Left ventricle myocardium inferior (tissue), 1 donor: ENCODE measurements around the gene DOHH. TPM values are rescaled to one million over a fixed set of nuclear protein-coding genes. Genes with fewer than 3 reads are reported as not detected.
"Not testable (repeated sequence)": the region's sequence is repeated elsewhere in the genome, so short reads cannot be mapped to it uniquely, and the experiment has no call there.

Experiments
- DNase-seq: peaks from one replicate; pipeline ENCODE4 v3.0.0-alpha.2; 2020
- H3K27ac ChIP-seq: fragments of 200-600 bp; replicated peaks from 2 replicates; pipeline ENCODE4 v1.8.0; 2021
- H3K27me3 ChIP-seq: fragments of 200-600 bp; 2 replicates; pipeline ENCODE4 v1.8.0; 2021; ENCODE audit warnings: low read depth
- H3K36me3 ChIP-seq: fragments of 200-600 bp; 2 replicates; pipeline ENCODE4 v1.8.0; 2021
- H3K4me1 ChIP-seq: fragments of 200-600 bp; 2 replicates; pipeline ENCODE4 v1.8.0; 2021
- H3K4me3 ChIP-seq: fragments of 200-600 bp; 2 replicates; pipeline ENCODE4 v1.8.0; 2021; ENCODE audit warnings: mild to moderate bottlenecking, moderate library complexity
- H3K9me3 ChIP-seq: fragments of 200-600 bp; replicated peaks from 2 replicates; pipeline ENCODE4 v1.8.0; 2021
- intact Hi-C: fragments of 100-400 bp; cut with micrococcal nuclease; formaldehyde crosslinking; loops from one replicate; pipeline ENCODE4 v1.11.0; 2022
- total RNA-seq: library from RNA; stranded (reverse); fragmentation: NEBNext Ultra II Directional; extraction: Animal tissue kit (Norgen Biotek cat#: 25700); gene quantifications from one replicate; pipeline ENCODE4 v1.2.1, GENCODE V29; 2021
- TF ChIP-seq, protein P1 (sequence below): fragments of 200-600 bp; IDR thresholded peaks from 2 replicates; pipeline ENCODE4 v1.8.0; 2021; ENCODE audit warnings: antibody characterized with exemption, mild to moderate bottlenecking, borderline replicate concordance
- donor health status: DM: no; HTN: yes; CAD: no; lungs with severe emphysema.

Gene DOHH
- total RNA-seq, 1 donor from 2014 or later = 11.1 TPM

DNA sequence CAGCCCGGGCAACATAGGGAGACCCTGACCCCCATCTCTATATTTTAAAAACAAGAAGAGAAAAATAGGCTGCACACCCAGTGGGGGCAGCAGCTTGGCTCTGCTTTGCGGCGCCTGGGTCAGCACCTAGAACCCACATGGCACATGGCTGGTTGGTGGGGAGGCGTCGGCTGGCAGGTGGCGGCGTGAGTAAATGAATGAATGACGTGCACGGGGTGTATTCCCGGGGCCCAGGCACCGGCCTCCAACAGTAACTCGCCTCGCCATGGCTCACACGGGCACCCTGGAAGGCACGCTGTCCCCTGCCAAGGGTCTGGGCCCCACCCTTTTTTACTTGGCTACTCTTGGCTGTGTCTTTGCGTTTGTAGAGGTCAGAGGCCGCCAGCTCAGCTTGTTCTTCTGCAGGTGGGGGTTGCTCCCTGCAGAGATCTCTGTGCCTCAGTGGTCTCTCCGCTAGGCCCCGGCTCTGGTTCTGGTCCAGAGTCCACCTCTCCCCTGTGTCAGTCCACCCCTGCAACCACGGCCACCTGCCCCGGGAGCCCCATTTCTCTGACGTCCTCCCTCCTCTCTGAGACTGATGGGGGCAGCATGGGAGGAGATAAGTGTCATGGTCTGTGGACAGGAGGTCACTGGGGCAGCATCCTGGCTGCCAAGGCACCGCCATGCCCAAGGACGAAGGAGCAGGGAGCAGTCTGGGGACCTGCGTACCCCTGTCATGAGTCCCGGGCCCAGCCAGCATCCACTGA, 11.2 kb upstream of the DOHH start:
- no peaks in the 10 kb centered on the region for H3K27me3 ChIP-seq
- no peaks in the 10 kb centered on the region for H3K9me3 ChIP-seq
- H3K4me3 ChIP-seq = no peak overlapping the region
- intact Hi-C loops = no loop called here
- no peak for DNase-seq
- no peak overlapping the region for H3K27ac ChIP-seq
- H3K36me3 ChIP-seq = peaks cover 14% of the 10 kb centered on the region
- TF ChIP-seq, protein P1, sequence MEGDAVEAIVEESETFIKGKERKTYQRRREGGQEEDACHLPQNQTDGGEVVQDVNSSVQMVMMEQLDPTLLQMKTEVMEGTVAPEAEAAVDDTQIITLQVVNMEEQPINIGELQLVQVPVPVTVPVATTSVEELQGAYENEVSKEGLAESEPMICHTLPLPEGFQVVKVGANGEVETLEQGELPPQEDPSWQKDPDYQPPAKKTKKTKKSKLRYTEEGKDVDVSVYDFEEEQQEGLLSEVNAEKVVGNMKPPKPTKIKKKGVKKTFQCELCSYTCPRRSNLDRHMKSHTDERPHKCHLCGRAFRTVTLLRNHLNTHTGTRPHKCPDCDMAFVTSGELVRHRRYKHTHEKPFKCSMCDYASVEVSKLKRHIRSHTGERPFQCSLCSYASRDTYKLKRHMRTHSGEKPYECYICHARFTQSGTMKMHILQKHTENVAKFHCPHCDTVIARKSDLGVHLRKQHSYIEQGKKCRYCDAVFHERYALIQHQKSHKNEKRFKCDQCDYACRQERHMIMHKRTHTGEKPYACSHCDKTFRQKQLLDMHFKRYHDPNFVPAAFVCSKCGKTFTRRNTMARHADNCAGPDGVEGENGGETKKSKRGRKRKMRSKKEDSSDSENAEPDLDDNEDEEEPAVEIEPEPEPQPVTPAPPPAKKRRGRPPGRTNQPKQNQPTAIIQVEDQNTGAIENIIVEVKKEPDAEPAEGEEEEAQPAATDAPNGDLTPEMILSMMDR = no peak
- H3K4me1 ChIP-seq = peaks cover 71% of the 10 kb centered on the region

DNA sequence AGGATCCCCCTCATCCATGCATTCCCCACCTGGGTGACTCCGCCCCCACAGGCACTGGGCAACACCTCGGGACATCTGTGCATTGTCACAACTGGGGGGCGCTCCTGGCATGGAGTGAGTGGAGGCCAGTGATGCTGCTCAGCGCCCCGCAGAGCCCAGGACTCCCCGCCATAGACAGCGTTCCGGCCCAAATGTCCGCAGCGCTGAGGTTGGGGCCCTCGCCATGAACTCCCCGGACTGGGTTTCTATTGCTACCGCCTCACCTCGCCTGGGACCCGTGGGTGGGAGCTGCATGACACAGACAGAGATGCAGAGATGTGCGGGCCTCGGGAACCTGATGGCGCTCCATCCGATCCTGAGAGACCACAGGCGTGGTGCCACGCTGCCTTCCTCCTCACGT, 10.3 kb upstream of the DOHH start:
- TF ChIP-seq, protein P1 = no peak
- H3K27me3 ChIP-seq = no peaks in the 10 kb centered on the region
- no peak for DNase-seq
- H3K4me1 ChIP-seq = peaks cover 70% of the 10 kb centered on the region
- no peak overlapping the region for H3K4me3 ChIP-seq
- no peak overlapping the region for H3K27ac ChIP-seq
- intact Hi-C loops = no loop called here
- peaks cover 14% of the 10 kb centered on the region for H3K36me3 ChIP-seq
- H3K9me3 ChIP-seq = no peaks in the 10 kb centered on the region

DNA sequence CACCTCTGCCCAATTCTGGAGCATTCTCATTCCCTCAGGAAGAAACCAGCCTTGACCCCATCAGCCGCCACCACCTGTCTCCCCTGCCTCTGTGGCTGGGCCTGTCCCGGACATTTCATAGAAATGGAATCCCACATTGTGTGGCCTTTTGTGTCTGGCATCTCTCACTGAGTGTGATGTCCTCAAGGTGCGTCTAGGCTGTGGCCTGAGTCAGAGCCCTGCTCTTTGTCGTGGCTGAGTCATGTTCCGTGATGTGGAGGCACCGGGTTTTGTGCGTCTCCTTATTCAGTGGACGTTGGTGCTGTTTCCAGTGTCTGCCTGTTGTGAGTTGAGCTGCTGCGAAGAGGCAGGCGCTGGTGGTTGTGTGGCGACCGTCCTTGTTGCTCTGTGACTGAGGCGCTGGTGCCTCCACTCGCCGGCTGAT, 9.1 kb upstream of the DOHH start:
- intact Hi-C loops = no loop called here
- H3K27me3 ChIP-seq = no peaks in the 10 kb centered on the region
- H3K4me3 ChIP-seq = no peak overlapping the region
- H3K4me1 ChIP-seq = peaks cover 75% of the 10 kb centered on the region
- H3K36me3 ChIP-seq = peaks cover 14% of the 10 kb centered on the region
- DNase-seq = no peak
- H3K9me3 ChIP-seq = no peaks in the 10 kb centered on the region
- TF ChIP-seq, protein P1 = no peak
- H3K27ac ChIP-seq = no peak overlapping the region

DNA sequence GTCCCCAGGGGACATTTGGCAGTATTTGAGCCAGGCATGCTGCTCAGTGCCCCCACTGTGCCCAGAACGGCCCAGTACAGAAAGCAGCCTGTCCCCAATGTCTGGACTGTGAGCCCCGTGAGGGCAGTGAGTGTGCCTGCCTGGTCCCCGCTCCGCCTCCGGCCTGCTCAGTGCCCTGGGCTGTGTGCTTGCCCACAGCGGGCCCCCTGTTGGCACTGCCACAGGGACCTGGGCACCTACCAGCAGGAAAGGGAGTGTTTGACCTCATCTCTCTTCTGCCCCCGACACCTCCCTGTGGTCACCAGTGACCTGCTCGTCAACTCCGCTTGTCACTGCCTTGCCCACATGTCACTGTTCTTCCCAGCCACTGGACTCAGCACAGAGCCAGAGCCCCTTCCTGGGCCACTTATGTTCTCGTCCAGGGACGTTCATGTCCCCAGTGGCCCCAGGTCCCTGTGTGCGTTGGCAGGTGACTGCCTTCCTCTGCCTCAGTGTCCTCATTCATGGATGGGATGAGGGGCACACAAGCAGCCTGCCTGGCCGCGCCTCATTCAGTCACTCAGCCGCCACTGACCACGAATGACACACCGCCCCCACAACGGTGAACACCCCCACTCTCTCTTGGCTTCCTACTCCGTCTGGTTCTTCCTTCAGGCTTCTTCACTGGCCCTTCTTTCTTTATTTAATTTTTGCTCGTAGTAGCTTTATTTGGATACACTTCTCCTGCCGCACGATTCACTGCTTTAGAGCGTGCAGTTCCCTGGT, 8.5 kb upstream of the DOHH start:
- Histone ChIP-seq H3K36me3 (peaks cover 14% of the 10 kb centered on the region), H3K27me3 (no peaks in the 10 kb centered on the region), H3K27ac (no peak overlapping the region), H3K9me3 (no peaks in the 10 kb centered on the region), H3K4me3 (no peak overlapping the region), H3K4me1 (peaks cover 70% of the 10 kb centered on the region)
- intact Hi-C loops = no loop called here
- DNase-seq = no peak
- TF ChIP-seq, protein P1 = no peak

DNA sequence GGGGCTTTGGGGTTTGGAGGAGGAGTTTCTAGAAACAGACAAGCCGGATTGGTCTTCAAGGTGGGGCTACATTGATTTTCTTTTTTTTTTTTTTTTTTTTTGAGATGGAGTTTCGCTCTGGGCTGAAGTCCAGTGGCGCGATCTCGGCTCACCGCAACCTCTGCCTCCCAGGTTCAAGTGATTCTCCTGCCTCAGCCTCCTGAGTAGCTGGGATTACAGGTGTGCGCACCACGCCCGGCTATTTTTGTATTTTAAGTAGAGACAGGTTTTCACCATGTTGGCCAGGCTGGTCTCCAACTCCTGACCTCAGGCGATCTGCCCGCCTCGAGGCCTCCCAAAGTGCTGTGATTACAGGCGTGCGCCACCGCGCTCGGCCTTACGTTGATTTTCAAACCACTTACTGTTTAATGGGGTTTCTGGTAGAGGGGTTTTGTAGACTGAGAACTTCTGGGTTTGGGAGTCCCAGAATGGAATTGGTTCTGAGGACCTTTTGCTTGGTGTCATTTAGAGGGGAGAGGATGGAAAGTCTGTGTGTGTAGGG, 7.7 kb upstream of the DOHH start:
- intact Hi-C loops = not testable (repeated sequence)

More for the DNA sequence above, 7.7 kb upstream of the DOHH start:
- not testable (repeated sequence) for H3K4me3 ChIP-seq, DNase-seq, H3K27ac ChIP-seq, H3K9me3 ChIP-seq, H3K27me3 ChIP-seq
- Histone ChIP-seq H3K36me3 (peaks cover 14% of the 10 kb centered on the region), H3K4me1 (peaks cover 63% of the 10 kb centered on the region)
